ENCODE data around the gene ADGRA3.
A peak's percentile ranks its signal among the peaks of the same experiment; 100 is the strongest.
"Not testable (repeated sequence)": the region's sequence is repeated elsewhere in the genome, so short reads cannot be mapped to it uniquely, and the experiment has no call there.

Gene ADGRA3

GRCh38 chr4:22477136-22477812 is 38.6 kb downstream of the ADGRA3 start:
- no peak for DNase-seq

DNA sequence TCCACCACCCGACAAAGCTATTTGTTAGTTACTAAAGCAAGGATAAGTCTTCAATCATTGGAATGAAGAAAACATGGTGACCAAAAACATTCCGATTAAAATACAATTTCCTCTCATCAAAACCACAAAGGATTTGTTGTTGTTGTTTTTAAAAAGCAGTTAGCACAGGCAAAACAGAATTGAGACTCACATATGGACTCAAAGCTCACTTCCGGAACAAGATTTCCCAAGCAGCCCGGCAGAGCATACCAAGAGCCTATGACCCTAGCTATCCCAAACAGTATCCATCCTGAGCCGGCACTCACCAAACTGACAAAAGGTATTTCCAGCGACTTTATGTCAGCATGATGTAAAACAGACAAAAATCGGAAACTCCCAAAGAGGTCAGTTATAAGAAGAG is 39.9 kb downstream of the ADGRA3 start:
- no peak for DNase-seq

- DNase-seq = not testable (repeated sequence)
Measured at GRCh38 chr4:22475311-22475646, 40.6 kb downstream of the ADGRA3 start.

DNA sequence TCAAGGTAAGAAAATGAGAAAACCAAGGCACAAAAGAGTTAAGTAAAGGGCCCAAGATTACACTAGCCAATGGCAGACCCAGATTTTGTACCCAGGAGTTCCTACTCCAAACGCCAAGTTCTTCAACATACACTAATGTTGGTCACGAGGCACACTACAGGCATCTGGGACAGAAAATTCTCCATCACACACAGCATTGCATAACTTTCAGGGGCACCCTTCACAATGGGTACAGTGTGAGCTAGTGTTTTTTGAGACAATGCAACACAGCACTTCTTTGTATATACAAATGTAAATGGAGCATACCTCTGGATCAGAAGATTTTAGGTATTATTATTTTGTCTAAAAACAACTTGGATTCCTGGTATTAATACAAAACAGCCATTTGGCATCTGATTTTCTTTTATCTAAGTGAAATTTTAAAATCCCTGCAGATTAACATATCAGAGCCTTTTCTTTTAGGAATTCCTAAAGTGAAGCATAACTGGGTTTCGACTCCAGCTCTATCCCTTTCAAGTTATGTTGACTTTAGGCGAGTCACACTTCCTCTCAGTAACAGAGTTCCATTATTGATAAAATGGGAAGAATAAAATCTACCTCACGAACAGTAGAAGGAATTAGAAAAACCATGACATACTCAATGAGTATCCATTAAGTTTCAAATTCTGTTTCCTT is 41.1 kb downstream of the ADGRA3 start:
- no peak for DNase-seq

GRCh38 chr4:22473268-22473667 is 42.6 kb downstream of the ADGRA3 start:
- DNase-seq = no peak

DNA sequence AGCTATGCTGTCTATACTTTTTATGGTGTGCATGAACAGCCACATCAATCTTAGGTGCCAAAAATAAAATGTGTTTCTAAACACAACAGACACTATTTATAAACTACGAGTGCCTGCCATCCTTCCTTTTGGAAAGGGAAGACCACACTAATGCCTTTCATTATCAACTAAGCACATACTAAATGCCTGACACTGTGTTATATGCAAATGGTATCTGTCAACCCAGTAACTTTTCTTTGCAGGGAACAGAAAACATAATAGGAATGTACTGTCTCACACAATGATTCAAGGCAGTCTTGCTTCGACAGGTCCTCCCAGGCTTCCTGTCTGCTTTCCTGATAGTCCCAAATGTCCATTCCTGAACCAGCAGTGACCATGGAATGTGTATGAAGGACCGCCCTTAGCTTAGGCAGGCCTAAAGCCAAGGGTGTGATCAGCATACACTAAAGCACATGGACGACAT is 43.8 kb downstream of the ADGRA3 start:
- no peak for DNase-seq

DNA sequence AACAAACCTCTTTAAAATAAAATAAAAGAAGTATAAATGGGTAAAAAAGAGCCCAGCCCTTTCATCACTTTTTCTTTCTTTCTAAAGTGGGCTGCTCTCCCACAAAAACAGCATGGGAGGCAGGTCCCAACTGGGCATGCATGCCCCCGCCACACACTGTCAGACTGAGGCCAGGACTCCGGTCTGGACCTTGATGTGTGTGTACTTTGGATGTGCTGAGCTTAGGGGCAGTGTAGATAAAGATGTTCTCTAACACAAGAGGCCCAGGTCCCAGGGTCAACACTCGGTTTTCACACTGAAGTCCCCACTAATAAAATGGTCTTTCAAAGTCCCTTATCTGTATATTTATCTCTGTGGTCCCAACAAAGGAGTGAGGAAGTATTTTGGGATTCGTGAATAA is 44.4 kb downstream of the ADGRA3 start:
- no peak for DNase-seq

GRCh38 chr4:22466581-22466980 is 49.3 kb downstream of the ADGRA3 start:
- DNase-seq = no peak

DNA sequence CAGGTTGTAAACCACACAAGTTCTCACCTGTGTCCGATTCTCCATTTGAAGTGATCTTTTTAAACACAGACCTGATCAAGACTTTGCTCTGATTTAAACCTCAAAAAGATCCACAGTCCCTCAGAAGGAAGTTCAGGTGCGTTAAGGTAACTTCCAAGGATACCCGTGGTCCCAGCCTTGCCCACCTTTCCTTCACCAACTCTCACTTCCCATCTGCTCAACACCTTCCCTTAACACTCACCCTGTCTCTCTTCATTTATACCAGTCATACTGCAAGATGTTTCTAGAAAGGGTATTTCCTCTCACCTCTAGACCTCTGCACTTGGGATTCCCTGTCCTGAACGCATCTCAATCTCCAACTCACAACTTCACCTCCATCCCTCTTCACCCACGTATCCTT is 49.9 kb downstream of the ADGRA3 start:
- DNase-seq = no peak

GRCh38 chr4:22465349-22465748 is 50.5 kb downstream of the ADGRA3 start:
- DNase-seq = no peak

- no peak for DNase-seq
Measured at GRCh38 chr4:22463179-22463578, 52.7 kb downstream of the ADGRA3 start.

DNA sequence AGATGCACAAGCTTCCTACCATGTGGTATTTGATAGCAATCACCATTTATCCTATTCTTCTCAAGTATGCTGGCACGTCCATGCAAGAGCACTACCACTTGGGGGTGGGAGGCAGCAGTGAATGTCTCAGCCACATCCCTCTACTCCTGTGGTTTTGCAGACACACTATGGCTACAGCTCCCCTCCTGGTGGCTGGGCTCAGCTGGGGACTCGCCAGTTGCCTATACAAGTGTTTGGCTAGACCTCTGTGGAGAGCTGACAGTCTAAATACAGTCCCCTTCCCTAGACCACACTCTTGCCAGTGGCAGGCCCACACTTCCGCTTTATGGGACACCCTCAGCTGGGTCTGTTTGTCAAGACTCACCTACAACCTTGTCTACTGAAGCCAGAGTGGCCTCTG is 53.2 kb downstream of the ADGRA3 start:
- no peak for DNase-seq

- DNase-seq = no peak
Measured at GRCh38 chr4:22460266-22460665, 55.6 kb downstream of the ADGRA3 start.

DNA sequence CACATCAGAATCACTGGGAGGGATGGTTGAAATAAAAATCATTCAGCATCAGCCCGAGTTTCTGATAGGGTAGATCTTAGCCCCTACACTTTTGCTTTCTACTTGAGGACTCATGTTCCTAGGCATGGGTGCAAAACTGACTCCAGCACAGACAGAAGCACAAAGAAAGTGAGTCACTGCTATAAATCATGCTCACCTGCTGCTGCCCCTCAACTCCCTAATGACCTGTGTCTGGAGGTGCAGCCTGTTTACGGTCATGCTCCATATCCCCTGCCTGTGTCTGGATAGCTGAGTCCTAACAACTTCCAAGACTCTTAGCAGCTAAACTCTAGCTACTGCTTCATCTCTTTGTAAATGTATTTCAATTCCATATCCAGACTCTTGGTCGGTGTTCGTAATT is 57.8 kb downstream of the ADGRA3 start:
- no peak for DNase-seq

DNA sequence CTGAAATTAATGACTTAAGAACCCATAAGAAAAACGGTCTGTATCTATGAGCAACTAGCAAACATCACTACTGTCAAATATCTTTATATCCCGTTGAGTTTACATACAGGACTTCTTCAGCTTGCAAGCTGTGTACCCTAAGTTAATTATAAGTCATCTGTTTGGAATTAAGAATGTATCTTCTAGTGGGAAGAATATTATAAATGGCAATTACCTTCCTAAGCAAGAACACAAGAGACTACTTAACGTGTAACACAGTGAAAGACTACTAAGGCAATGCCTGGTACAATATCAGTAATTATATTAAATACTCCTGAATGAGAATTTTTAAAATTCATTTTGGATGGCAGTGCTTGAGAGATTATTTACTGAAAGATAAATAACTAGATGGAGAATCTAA is 58.5 kb downstream of the ADGRA3 start:
- no peak for DNase-seq

DNA sequence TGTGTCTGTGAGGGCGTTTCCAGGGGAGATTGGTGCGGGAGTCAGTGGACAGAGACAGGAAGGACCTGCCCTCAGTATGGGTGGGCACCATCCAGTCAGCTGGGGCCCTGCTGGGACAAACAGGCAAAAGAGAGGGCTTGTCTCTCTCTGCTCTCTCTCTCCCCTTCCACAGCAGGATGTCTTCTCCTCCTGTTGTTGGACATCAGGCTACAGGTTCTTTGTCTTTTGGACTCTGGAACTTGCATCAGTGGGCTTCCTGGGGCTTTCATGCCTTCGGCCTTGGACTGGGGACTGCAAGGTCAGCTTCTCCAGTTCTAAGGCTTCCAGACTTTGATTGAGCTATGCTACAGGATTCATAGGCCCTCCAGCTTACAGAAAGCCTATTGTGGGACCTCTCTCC is 59.6 kb downstream of the ADGRA3 start:
- no peak for DNase-seq

- DNase-seq = no peak
Measured at GRCh38 chr4:22454955-22455354, 60.9 kb downstream of the ADGRA3 start.

GRCh38 chr4:22454216-22454838 is 61.5 kb downstream of the ADGRA3 start:
- no peak for DNase-seq

- no peak for DNase-seq
Measured at GRCh38 chr4:22444813-22445212, 71.1 kb downstream of the ADGRA3 start.

DNA sequence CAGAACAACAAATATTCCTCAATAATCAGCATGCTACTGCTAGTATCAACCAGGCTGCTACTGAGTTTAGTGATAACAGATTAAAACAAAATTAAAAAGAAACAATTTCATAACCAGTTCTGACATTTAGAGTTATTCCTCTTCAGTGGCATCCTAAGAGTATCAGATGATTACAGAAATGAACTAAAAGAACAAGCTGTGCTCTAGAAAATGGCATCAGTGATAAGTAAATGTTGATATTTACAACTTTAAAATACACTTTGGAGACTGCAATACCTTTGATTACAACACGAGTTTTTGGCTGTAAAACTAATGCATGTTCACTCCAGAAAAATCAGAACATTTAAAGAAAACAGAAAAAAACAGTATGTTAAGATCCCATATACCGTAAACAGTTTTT is 72.9 kb downstream of the ADGRA3 start:
- DNase-seq = no peak

- DNase-seq = no peak
Measured at GRCh38 chr4:22440999-22441398, 74.9 kb downstream of the ADGRA3 start.

- no peak for DNase-seq
Measured at GRCh38 chr4:22439947-22440346, 75.9 kb downstream of the ADGRA3 start.

DNA sequence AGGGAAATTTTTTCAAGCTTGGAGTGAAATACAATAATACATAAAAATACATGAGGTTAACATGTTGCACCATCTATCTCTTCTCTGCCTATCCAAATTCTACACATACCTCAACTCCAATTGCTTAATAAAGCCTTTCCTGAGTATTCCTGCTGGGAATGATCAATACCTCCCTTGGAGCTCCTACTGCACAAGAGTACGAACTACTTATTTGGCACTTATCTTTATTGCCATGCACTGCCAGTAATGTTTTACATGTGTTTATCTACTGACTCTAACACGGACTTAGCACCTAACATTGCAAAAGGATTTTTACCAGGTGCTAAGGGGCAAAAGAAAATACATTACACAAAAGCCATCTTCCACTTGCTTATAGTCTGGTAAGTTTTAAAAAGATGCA is 80.2 kb downstream of the ADGRA3 start:
- no peak for DNase-seq

- DNase-seq = peak in 2 of 3 donors; percentile 31 to 34
Measured at GRCh38 chr4:22434895-22435294, 81.0 kb downstream of the ADGRA3 start.
